Measurements from ENCODE around the gene CCDC74A. TPM values are rescaled to one million over a fixed set of nuclear protein-coding genes. Genes with fewer than 3 reads are reported as not detected.

CCDC74A gene
- total RNA-seq, 4 donors from 2014 or later, result 3.0 to 6.3 (median 4.1) TPM

GRCh38 chr2:131542438-131543384 is 15.0 kb downstream of the CCDC74A start:
- TF ChIP-seq CTCF (IDR thresholded peaks at IDR 0.05; ENCODE audit: low read depth), result no peak

- TF ChIP-seq CTCF (IDR thresholded peaks at IDR 0.05; ENCODE audit: low read depth), result no peak
These were observed 15.8 kb downstream of the CCDC74A start for GRCh38 chr2:131543385-131543891.

GRCh38 chr2:131552871-131553270 is 25.2 kb downstream of the CCDC74A start:
- no peak for TF ChIP-seq CTCF (IDR thresholded peaks at IDR 0.05; ENCODE audit: low read depth)

GRCh38 chr2:131556998-131557397 is 29.3 kb downstream of the CCDC74A start:
- no peak for TF ChIP-seq CTCF (IDR thresholded peaks at IDR 0.05; ENCODE audit: low read depth)

GRCh38 chr2:131557558-131558321 is 30.1 kb downstream of the CCDC74A start:
- TF ChIP-seq CTCF (IDR thresholded peaks at IDR 0.05; ENCODE audit: low read depth), result no peak

- no peak for TF ChIP-seq CTCF (IDR thresholded peaks at IDR 0.05; ENCODE audit: low read depth)
These were observed 38.7 kb downstream of the CCDC74A start for GRCh38 chr2:131566371-131566770.

- no peak for TF ChIP-seq CTCF (IDR thresholded peaks at IDR 0.05; ENCODE audit: low read depth)
These were observed 40.2 kb downstream of the CCDC74A start for GRCh38 chr2:131567891-131568290.

Data from subcutaneous adipose tissue (tissue), 4 donors.